HepG2 (cell line): ENCODE results near the gene SLC9A8. TPM values are rescaled to one million over a fixed set of nuclear protein-coding genes. Genes with fewer than 3 reads are reported as not detected.

Source experiments
- CREB3 ChIP-seq: sonication (generic); formaldehyde crosslinking; IDR thresholded peaks from 2 replicates; pipeline ENCODE4 v1.5.0; 2020; ENCODE audit warnings: missing genetic modification reagents
- DPF2 ChIP-seq: sonication (generic); formaldehyde crosslinking; IDR thresholded peaks from 2 replicates; pipeline ENCODE4 v1.4.0; 2020; ENCODE audit warnings: mild to moderate bottlenecking, low read depth, missing genetic modification reagents, borderline replicate concordance
- EZH2 ChIP-seq: conservative IDR thresholded peaks from 2 replicates; pipeline ENCODE4 v1.6.1; 2012; ENCODE audit warnings: mild to moderate bottlenecking, low read depth, low read length, moderate library complexity
- HOXD1 ChIP-seq: sonication (generic); formaldehyde crosslinking; IDR thresholded peaks from 2 replicates; pipeline ENCODE4 v1.5.0; 2020; ENCODE audit warnings: missing genetic modification reagents
- NFIB ChIP-seq: sonication (generic); formaldehyde crosslinking; IDR thresholded peaks from 2 replicates; pipeline ENCODE4 v1.9.0; 2021; ENCODE audit warnings: missing genetic modification reagents, mild to moderate bottlenecking, borderline replicate concordance
- POGZ ChIP-seq: sonication (generic); formaldehyde crosslinking; IDR thresholded peaks from 2 replicates; pipeline ENCODE4 v1.4.0; 2020; ENCODE audit warnings: mild to moderate bottlenecking, missing genetic modification reagents
- POLR2AphosphoS2 ChIP-seq: IDR thresholded peaks from 2 replicates; pipeline ENCODE4 v1.6.1; 2011; ENCODE audit warnings: low read depth, low read length, improper control_type of control experiment
- RCOR2 ChIP-seq: IDR thresholded peaks from 2 replicates; pipeline ENCODE4 v1.6.1; 2016; ENCODE audit warnings: missing biosample characterization, missing genetic modification reagents
- TFDP1 ChIP-seq: IDR thresholded peaks from 2 replicates; pipeline ENCODE4 v1.6.1; 2016; ENCODE audit warnings: missing compliant biosample characterization, missing genetic modification reagents, borderline replicate concordance
- TOPORS ChIP-seq: sonication (generic); formaldehyde crosslinking; IDR thresholded peaks from 2 replicates; pipeline ENCODE4 v1.8.0; 2023; ENCODE audit warnings: mild to moderate bottlenecking, missing genetic modification reagents
- YEATS2 ChIP-seq: sonication (generic); formaldehyde crosslinking; IDR thresholded peaks from 2 replicates; pipeline ENCODE4 v1.4.0; 2020; ENCODE audit warnings: missing genetic modification reagents, borderline replicate concordance
- ZNF234 ChIP-seq: sonication (generic); formaldehyde crosslinking; conservative IDR thresholded peaks from 2 replicates; pipeline ENCODE4 v1.5.1; 2020; ENCODE audit warnings: mild to moderate bottlenecking, missing genetic modification reagents
- ZNF331 ChIP-seq: sonication (generic); formaldehyde crosslinking; IDR thresholded peaks from 2 replicates; pipeline ENCODE4 v1.4.0; 2020; ENCODE audit warnings: missing genetic modification reagents
- ZNF460 ChIP-seq: sonication (generic); formaldehyde crosslinking; IDR thresholded peaks from 2 replicates; pipeline ENCODE4 v1.5.1; 2020; ENCODE audit warnings: missing genetic modification reagents, mild to moderate bottlenecking, borderline replicate concordance
- ZNF557 ChIP-seq: sonication (generic); formaldehyde crosslinking; IDR thresholded peaks from 2 replicates; pipeline ENCODE4 v1.4.0; 2020; ENCODE audit warnings: missing genetic modification reagents
- ZNF567 ChIP-seq: sonication (generic); formaldehyde crosslinking; IDR thresholded peaks from 2 replicates; pipeline ENCODE4 v1.8.1; 2023; ENCODE audit warnings: mild to moderate bottlenecking, missing genetic modification reagents, borderline replicate concordance
- ZNF614 ChIP-seq: IDR thresholded peaks from 2 replicates; pipeline ENCODE4 v1.6.1; 2018; ENCODE audit warnings: missing biosample characterization, missing genetic modification reagents, inconsistent platforms, borderline replicate concordance
- ZNF660 ChIP-seq: sonication (generic); formaldehyde crosslinking; IDR thresholded peaks from 2 replicates; pipeline ENCODE4 v1.5.1; 2020; ENCODE audit warnings: mild to moderate bottlenecking, low read depth, missing genetic modification reagents, borderline replicate concordance
- ZNF784 ChIP-seq: sonication (generic); formaldehyde crosslinking; IDR thresholded peaks from 2 replicates; pipeline ENCODE4 v1.5.1; 2020; ENCODE audit warnings: missing genetic modification reagents, mild to moderate bottlenecking, borderline replicate concordance
- polyA plus RNA-seq, 8 experiments: library from polyadenylated mRNA; depleted of rRNA in 3 of 8; stranded (reverse) in 7 of 8; unstranded in 1 of 8; fragments of >200 nt; fragmentation: Illumina TruSeq in 4 of 8; extraction: Trizol in 4 of 8; gene quantifications; 2 replicates each; pipeline versions ENCODE4 v1.2.1 to v1.2.3, GENCODE V29; 2011 to 2016; ENCODE audit warnings: low read depth in 4 of 8, missing spikeins in 1 of 8, mixed read lengths in 1 of 8; ENCODE audit not compliant: insufficient read depth in 1 of 8
- total RNA-seq, 5 experiments: library from RNA; depleted of rRNA; stranded (reverse); fragments of >200 nt; fragmentation: Illumina TruSeq; extraction: Trizol; gene quantifications; 2 replicates each; pipeline ENCODE4 v1.2.3, GENCODE V29; 2016; ENCODE audit warnings: low read depth in 1 of 5
- TF ChIP-seq, protein P1 (sequence below), 2 experiments: sonication (generic) in 1 of 2; formaldehyde crosslinking in 1 of 2; IDR thresholded peaks; 2 replicates each; pipeline versions ENCODE4 v1.6.1 to v1.9.0; 2014 to 2022; ENCODE audit warnings: antibody characterized with exemption in 1 of 2, borderline replicate concordance in 1 of 2, inconsistent platforms in 1 of 2, low read depth in 1 of 2, missing genetic modification reagents in 1 of 2

SLC9A8 gene
- total and polyA plus RNA-seq, 2 of the 13 experiments (the other 11 are each of a cell fraction or from before 2014, with no cell fraction given): 4.1 to 7.4 TPM

GRCh38 chr20:49813305-49813974 is 812 bp downstream of the SLC9A8 start (continued):
- TF ChIP-seq TOPORS (no peak), ZNF614 (CRISPR knock-in tag) (no peak), CREB3 (CRISPR knock-in tag) (no peak), ZNF460 (no peak), NFIB (CRISPR knock-in tag) (no peak), ZNF331 (0 out of 2 replicates have a peak, but pooled peaks have one; percentile 29), DPF2 (no peak), ZNF567 (no peak), HOXD1 (CRISPR knock-in tag) (no peak), ZNF784 (CRISPR knock-in tag) (no peak), POLR2AphosphoS2 (no peak), RCOR2 (CRISPR knock-in tag) (no peak), EZH2 (no peak), YEATS2 (peak; percentile 21; the same call in 1 of the 2 replicates), ZNF234 (CRISPR knock-in tag) (no peak), TFDP1 (CRISPR knock-in tag) (0 out of 2 replicates have a peak, but pooled peaks have one; percentile 2), ZNF557 (CRISPR knock-in tag) (no peak; the same call in 1 of the 2 replicates), ZNF660 (CRISPR knock-in tag) (no peak), POGZ (CRISPR knock-in tag) (no peak)
- TF ChIP-seq, protein P1, sequence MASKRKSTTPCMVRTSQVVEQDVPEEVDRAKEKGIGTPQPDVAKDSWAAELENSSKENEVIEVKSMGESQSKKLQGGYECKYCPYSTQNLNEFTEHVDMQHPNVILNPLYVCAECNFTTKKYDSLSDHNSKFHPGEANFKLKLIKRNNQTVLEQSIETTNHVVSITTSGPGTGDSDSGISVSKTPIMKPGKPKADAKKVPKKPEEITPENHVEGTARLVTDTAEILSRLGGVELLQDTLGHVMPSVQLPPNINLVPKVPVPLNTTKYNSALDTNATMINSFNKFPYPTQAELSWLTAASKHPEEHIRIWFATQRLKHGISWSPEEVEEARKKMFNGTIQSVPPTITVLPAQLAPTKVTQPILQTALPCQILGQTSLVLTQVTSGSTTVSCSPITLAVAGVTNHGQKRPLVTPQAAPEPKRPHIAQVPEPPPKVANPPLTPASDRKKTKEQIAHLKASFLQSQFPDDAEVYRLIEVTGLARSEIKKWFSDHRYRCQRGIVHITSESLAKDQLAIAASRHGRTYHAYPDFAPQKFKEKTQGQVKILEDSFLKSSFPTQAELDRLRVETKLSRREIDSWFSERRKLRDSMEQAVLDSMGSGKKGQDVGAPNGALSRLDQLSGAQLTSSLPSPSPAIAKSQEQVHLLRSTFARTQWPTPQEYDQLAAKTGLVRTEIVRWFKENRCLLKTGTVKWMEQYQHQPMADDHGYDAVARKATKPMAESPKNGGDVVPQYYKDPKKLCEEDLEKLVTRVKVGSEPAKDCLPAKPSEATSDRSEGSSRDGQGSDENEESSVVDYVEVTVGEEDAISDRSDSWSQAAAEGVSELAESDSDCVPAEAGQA (IDR thresholded peaks at IDR 0.05; ENCODE audit: low read depth): no peak
- TF ChIP-seq, protein P1 (CRISPR knock-in tag; IDR thresholded peaks at IDR 0.05; ENCODE audit: borderline replicate concordance): no peak; the same call in 1 of the 2 replicates
